Hepatocyte (in vitro differentiated cells): Measurements from ENCODE around the gene E2F1. TPM values are rescaled to one million over a fixed set of nuclear protein-coding genes. Genes with fewer than 3 reads are reported as not detected.

ENCODE experiments used
- DNase-seq: peaks from one replicate; pipeline ENCODE4 v3.0.0-alpha.2; 2016; ENCODE audit warnings: low spot score
- H2AFZ ChIP-seq: fragments of 200-600 bp; sonication (generic); 2 replicates; pipeline ENCODE4 v1.6.0; 2016; ENCODE audit warnings: antibody characterized with exemption, mild to moderate bottlenecking
- H3K27ac ChIP-seq: fragments of 200-600 bp; sonication (generic); 2 replicates; pipeline ENCODE4 v1.5.1; 2016; ENCODE audit warnings: mild to moderate bottlenecking
- H3K27me3 ChIP-seq: fragments of 200-600 bp; sonication (generic); 2 replicates; pipeline ENCODE4 v1.6.1; 2016
- H3K36me3 ChIP-seq: fragments of 200-600 bp; sonication (generic); replicated peaks from 2 replicates; pipeline ENCODE4 v1.5.1; 2016; ENCODE audit warnings: low read depth; ENCODE audit not compliant: insufficient read depth
- H3K4me1 ChIP-seq: fragments of 200-600 bp; sonication (generic); 2 replicates; pipeline ENCODE4 v1.5.1; 2016; ENCODE audit warnings: mild to moderate bottlenecking, moderate library complexity; ENCODE audit not compliant: insufficient read depth
- H3K4me2 ChIP-seq: fragments of 200-600 bp; sonication (generic); 2 replicates; pipeline ENCODE4 v1.6.0; 2016
- H3K4me3 ChIP-seq: fragments of 200-600 bp; sonication (generic); 2 replicates; pipeline ENCODE4 v1.5.1; 2016; ENCODE audit warnings: mild to moderate bottlenecking
- H3K79me2 ChIP-seq: fragments of 200-600 bp; sonication (generic); 2 replicates; pipeline ENCODE4 v1.6.0; 2017; ENCODE audit warnings: mild to moderate bottlenecking
- H3K9me2 ChIP-seq: fragments of 200-600 bp; sonication (generic); replicated peaks from 2 replicates; pipeline ENCODE4 v1.6.0; 2017; ENCODE audit warnings: mild to moderate bottlenecking; ENCODE audit not compliant: insufficient read depth
- H3K9me3 ChIP-seq: fragments of 200-600 bp; sonication (generic); 2 replicates; pipeline ENCODE4 v1.5.1; 2016; ENCODE audit warnings: low read depth, mild to moderate bottlenecking
- H4K20me1 ChIP-seq: fragments of 200-600 bp; sonication (generic); 2 replicates; pipeline ENCODE4 v1.6.0; 2016; ENCODE audit warnings: mild to moderate bottlenecking; ENCODE audit not compliant: insufficient read depth, poor library complexity, severe bottlenecking
- EZH2 ChIP-seq: fragments of 200-600 bp; sonication (generic); IDR thresholded peaks from 2 replicates; pipeline ENCODE4 v1.6.1; 2016; ENCODE audit warnings: antibody characterized with exemption, mild to moderate bottlenecking, borderline replicate concordance
- EZH2phosphoT487 ChIP-seq: fragments of 200-600 bp; sonication (generic); IDR thresholded peaks from one replicate; pipeline ENCODE4 v1.6.1; 2018; ENCODE audit warnings: antibody characterized with exemption, mild to moderate bottlenecking, low read depth, moderate library complexity; ENCODE audit not compliant: unreplicated experiment, severe bottlenecking
- WGBS: methylation state at CpG from one replicate; pipeline ENCODE4 v1.1.6; 2016; ENCODE audit warnings: low lambda C conversion rate; ENCODE audit errors: missing lambda C conversion rate; 5-methylcytosine and 5-hydroxymethylcytosine counted together
- polyA plus RNA-seq: library from polyadenylated mRNA; unstranded; fragments of >200 nt; fragmentation: Nextera tagmentation; extraction: Ambion mirVana; gene quantifications from 2 replicates; pipeline ENCODE4 v1.2.1, GENCODE V29; 2016
- total RNA-seq: library from RNA; depleted of rRNA; stranded (reverse); fragments of >200 nt; gene quantifications from 2 replicates; pipeline ENCODE4 v1.2.3, GENCODE V29; 2014
- TF ChIP-seq, protein P1 (sequence below): fragments of 200-600 bp; sonication (generic); IDR thresholded peaks from 2 replicates; pipeline ENCODE4 v1.5.1; 2016; ENCODE audit warnings: antibody characterized with exemption, mild to moderate bottlenecking; ENCODE audit not compliant: poor library complexity

Gene E2F1
- total and polyA plus RNA-seq, 2 experiments from 2014 or later = 9.1 to 11.8 TPM

DNA sequence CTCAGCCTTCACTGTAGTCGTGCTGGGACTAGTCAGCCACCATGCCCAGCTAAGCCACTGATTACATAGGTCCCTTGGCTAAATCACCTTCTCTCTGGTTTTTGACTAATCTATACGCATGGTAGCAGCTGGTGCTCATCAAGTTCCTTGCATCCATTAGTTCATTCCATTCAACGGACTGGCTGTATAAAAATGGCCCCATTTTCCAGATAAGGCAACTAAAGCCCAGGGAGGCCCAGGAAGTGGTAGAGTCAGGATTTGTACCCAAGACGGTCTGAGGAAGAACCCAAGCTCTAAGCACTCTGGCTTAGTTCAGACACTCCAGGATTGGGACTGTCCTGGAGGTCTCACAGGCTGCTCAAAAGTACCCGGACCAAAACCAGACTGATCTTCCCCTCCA lies 4.9 kb downstream of the E2F1 start:
- TF ChIP-seq, protein P1, sequence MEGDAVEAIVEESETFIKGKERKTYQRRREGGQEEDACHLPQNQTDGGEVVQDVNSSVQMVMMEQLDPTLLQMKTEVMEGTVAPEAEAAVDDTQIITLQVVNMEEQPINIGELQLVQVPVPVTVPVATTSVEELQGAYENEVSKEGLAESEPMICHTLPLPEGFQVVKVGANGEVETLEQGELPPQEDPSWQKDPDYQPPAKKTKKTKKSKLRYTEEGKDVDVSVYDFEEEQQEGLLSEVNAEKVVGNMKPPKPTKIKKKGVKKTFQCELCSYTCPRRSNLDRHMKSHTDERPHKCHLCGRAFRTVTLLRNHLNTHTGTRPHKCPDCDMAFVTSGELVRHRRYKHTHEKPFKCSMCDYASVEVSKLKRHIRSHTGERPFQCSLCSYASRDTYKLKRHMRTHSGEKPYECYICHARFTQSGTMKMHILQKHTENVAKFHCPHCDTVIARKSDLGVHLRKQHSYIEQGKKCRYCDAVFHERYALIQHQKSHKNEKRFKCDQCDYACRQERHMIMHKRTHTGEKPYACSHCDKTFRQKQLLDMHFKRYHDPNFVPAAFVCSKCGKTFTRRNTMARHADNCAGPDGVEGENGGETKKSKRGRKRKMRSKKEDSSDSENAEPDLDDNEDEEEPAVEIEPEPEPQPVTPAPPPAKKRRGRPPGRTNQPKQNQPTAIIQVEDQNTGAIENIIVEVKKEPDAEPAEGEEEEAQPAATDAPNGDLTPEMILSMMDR = no peak
- no peak for TF ChIP-seq EZH2phosphoT487
- no peak for TF ChIP-seq EZH2
- Histone ChIP-seq H3K4me3 (no peak overlapping the region), H3K9me2 (no peaks in the 10 kb centered on the region), H3K4me1 (peaks cover 7% of the 10 kb centered on the region), H3K79me2 (peaks cover 30% of the 10 kb centered on the region), H3K4me2 (no peak overlapping the region), H3K27me3 (no peaks in the 10 kb centered on the region), H3K9me3 (no peaks in the 10 kb centered on the region), H2AFZ (no peak overlapping the region), H3K27ac (no peak overlapping the region), H4K20me1 (no peaks in the 10 kb centered on the region), H3K36me3 (no peaks in the 10 kb centered on the region)
- WGBS = 87% methylated on average over 5 of the region's 5 CpGs
- no peak for DNase-seq

- Histone ChIP-seq H3K9me3 (no peaks in the 10 kb centered on the region), H2AFZ (no peak overlapping the region), H3K27me3 (no peaks in the 10 kb centered on the region), H3K9me2 (no peaks in the 10 kb centered on the region), H3K36me3 (no peaks in the 10 kb centered on the region), H3K4me1 (peaks cover 11% of the 10 kb centered on the region), H3K4me3 (no peak overlapping the region), H3K79me2 (peaks cover 30% of the 10 kb centered on the region), H3K4me2 (no peak overlapping the region), H3K27ac (no peak overlapping the region), H4K20me1 (no peaks in the 10 kb centered on the region)
- WGBS = 92% methylated on average over 2 of the region's 2 CpGs
- no peak for TF ChIP-seq EZH2
- TF ChIP-seq EZH2phosphoT487 = no peak
- TF ChIP-seq, protein P1 = no peak
- no peak for DNase-seq
Measured at GRCh38 chr20:33680686-33681085, 5.5 kb downstream of the E2F1 start.

- Histone ChIP-seq H3K36me3 (no peaks in the 10 kb centered on the region), H3K9me2 (no peaks in the 10 kb centered on the region), H3K9me3 (no peaks in the 10 kb centered on the region), H3K4me2 (no peak overlapping the region), H3K4me3 (no peak overlapping the region), H2AFZ (no peak overlapping the region), H3K79me2 (peaks cover 27% of the 10 kb centered on the region), H3K27ac (no peak overlapping the region), H3K27me3 (no peaks in the 10 kb centered on the region), H3K4me1 (peaks cover 12% of the 10 kb centered on the region), H4K20me1 (no peaks in the 10 kb centered on the region)
- TF ChIP-seq, protein P1 = no peak
- TF ChIP-seq EZH2phosphoT487 = no peak
- no peak for TF ChIP-seq EZH2
- no peak for DNase-seq
- 92% methylated on average over 20 of the region's 20 CpGs for WGBS
Measured at GRCh38 chr20:33679758-33680485, 6.3 kb downstream of the E2F1 start.
